ENCODE results near the gene KRT13.

Gene KRT13

DNA sequence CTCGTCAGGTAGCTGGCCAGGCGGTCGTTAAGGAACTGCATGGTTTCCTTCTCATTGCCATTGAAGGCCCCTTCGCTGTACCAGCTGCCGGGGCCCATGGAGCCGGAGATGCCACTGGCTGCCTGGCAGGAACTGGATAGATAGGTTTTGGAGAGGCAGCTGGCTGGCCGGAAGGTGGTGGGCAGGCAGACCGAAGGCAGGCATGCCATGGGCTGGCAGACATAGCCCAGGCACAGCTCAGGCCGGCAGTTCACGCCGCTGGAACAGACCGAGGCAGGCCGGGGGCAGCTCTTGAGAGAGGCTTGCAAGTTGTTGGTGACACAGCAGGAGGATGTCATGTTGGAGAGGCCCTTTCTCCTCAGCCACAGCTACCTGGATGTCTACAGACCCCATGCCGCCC lies 38.4 kb downstream of the KRT13 start, which contains the start of gene KRT32:
Gene KRT32, minus strand, starts transcription at position 399 of the 400 bp plus-strand sequence. Its CDS starts 61 bp downstream, at position 338.
- DNase-seq (ENCODE audit: low spot score) = no peak

DNA sequence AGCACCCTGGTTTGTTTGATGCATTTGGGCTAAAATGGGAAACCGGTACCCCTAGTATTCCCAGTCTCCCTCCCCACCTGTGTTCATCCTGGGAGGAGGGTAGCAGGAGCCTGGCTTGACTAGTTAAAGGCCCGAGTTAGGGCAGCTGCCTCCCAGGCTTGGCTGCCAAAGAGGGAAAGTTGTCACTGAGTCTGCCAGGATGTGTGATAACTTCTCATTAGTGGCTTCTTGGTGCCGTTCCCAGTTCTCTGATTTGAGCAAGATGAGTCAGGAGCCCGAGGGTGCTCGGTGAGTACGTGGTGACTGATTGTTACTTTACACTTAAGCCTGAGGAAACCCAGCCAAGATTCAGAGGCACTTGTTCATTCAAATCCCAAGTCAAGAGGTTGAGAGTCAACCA lies 40.7 kb downstream of the KRT13 start:
- no peak for DNase-seq (ENCODE audit: low spot score)

- DNase-seq (ENCODE audit: low spot score) = no peak
Measured at GRCh38 chr17:41464173-41464572, 41.2 kb downstream of the KRT13 start.

DNA sequence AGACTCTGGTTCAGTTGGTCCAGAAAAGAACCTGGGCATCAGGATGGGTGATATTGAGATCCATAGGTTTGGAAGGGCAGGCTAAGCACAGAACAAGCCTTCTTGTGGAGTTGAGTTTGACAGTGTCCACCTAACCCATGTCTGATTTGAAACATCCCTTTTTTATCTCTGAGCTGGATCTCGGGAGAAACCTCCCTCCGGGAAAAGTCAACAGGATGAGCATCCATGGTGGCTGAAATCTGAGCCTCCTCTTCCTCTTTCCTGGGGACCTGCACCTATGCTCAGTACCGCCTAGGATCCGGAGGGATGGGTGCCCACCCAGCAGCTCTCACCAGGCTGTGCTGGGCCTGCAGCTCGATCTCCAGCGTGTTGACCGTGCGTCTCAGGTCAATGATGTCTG lies 41.7 kb downstream of the KRT13 start:
- DNase-seq (ENCODE audit: low spot score) = no peak

- no peak for DNase-seq (ENCODE audit: low spot score)
Measured at GRCh38 chr17:41462705-41463104, 42.7 kb downstream of the KRT13 start.

GRCh38 chr17:41457676-41458075 lies 47.7 kb downstream of the KRT13 start:
- DNase-seq (ENCODE audit: low spot score) = no peak

GRCh38 chr17:41456204-41456603 lies 49.2 kb downstream of the KRT13 start:
- no peak for DNase-seq (ENCODE audit: low spot score)

DNA sequence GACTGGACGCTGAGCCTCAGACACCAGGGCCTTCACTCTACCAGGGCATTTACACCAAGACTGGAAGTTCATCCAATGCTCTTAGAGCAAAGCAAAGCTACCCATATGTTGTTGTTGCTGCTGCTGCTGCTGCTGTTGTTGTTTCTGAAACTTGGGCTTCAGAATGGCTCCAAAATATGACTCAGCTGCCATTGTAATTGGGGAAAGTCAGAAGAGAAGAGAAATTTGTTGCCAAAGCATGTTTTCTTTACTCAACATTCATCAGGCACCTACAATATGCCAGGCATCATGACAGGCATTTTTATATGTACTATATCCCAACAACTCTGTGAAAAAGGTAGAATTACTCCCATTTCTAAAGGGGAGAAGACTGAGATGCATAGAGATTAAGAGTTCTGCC lies 50.2 kb downstream of the KRT13 start:
- DNase-seq (ENCODE audit: low spot score) = no peak

DNA sequence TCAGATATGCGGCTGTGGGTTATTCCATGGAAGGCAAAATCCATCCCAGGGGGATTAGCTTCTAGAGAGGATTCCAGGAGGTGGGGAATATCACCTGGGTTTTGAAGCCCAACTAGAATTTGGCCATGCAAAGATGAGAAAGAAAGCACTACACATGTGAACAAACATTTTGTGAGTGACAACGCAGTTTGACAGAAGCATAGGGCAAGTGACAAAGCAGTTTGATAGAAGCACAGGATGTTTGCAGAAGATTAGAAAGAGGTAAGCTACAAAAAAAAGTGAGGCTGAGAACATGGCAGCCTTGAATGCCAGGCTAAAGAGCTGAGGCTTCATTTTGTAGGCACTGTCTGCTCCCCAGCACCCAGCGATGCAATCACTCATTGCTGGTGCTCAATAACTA lies 52.3 kb downstream of the KRT13 start:
- no peak for DNase-seq (ENCODE audit: low spot score)

DNA sequence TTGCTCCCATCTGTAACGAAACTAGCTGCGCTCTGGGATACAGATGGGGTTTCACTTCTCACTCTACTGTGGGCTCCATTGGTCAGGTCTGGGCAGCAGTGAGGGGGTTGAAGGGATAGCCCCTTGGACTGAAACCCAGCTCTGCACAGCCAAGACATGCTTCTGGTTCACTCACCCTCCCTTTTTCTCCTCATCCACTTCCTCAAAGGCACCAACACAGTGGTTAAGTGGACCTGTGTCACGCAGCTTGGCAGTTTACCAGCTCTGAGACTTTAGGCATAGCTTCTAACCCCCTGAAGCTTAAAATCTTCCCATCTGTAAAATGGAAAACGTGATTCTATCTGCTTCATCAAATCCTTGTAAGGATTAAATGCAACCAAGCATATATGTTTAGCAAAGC lies 53.1 kb downstream of the KRT13 start:
- no peak for DNase-seq (ENCODE audit: low spot score)

- DNase-seq (ENCODE audit: low spot score) = no peak
Measured at GRCh38 chr17:41451154-41451728, 54.2 kb downstream of the KRT13 start.
